Osteoblast (primary cell): ENCODE data around the gene C11orf21. TPM values are rescaled to one million over a fixed set of nuclear protein-coding genes. Genes with fewer than 3 reads are reported as not detected.

Experiments
- DNase-seq: peaks from one replicate; pipeline ENCODE4 v3.0.0; 2011; ENCODE audit warnings: low spot score, mixed read lengths; ENCODE audit not compliant: insufficient read length; ENCODE audit errors: missing footprints
- H2AFZ ChIP-seq: 2 replicates; pipeline ENCODE4 v1.6.0; 2011; ENCODE audit warnings: mild to moderate bottlenecking, low read length
- H3K27ac ChIP-seq: 2 replicates; pipeline ENCODE4 v1.5.1; 2011; ENCODE audit warnings: mild to moderate bottlenecking, low read depth, low read length, moderate library complexity
- H3K27me3 ChIP-seq: 2 replicates; pipeline ENCODE4 v1.6.0; 2012; ENCODE audit warnings: mild to moderate bottlenecking, control low read depth, inconsistent platforms, low read length, moderate library complexity; ENCODE audit not compliant: insufficient read depth
- H3K36me3 ChIP-seq: 2 replicates; pipeline ENCODE4 v1.5.1; 2011; ENCODE audit warnings: mild to moderate bottlenecking, low read length, control low read depth, moderate library complexity; ENCODE audit not compliant: insufficient read depth
- H3K4me1 ChIP-seq: 2 replicates; pipeline ENCODE4 v1.5.1; 2011; ENCODE audit warnings: mild to moderate bottlenecking, low read length, control low read depth, moderate library complexity; ENCODE audit not compliant: insufficient read depth
- H3K4me2 ChIP-seq: 2 replicates; pipeline ENCODE4 v1.6.0; 2011; ENCODE audit warnings: mild to moderate bottlenecking, low read length; ENCODE audit not compliant: insufficient read depth
- H3K4me3 ChIP-seq: fragments of 200-600 bp; sonication (generic); 3 replicates; pipeline ENCODE4 v1.5.1; 2012; ENCODE audit warnings: mild to moderate bottlenecking, low read length, inconsistent platforms; ENCODE audit not compliant: insufficient read depth
- H3K79me2 ChIP-seq: 2 replicates; pipeline ENCODE4 v1.6.0; 2012; ENCODE audit warnings: mild to moderate bottlenecking, low read length, control low read depth, inconsistent platforms; ENCODE audit not compliant: insufficient read depth
- H3K9me3 ChIP-seq: 2 replicates; pipeline ENCODE4 v1.5.1; 2011; ENCODE audit warnings: low read depth, low read length, control low read depth
- H4K20me1 ChIP-seq: 2 replicates; pipeline ENCODE4 v1.6.0; 2012; ENCODE audit warnings: mild to moderate bottlenecking, low read length, control low read depth; ENCODE audit not compliant: insufficient read depth
- CTCF ChIP-seq: IDR thresholded peaks from 2 replicates; pipeline ENCODE4 v1.5.1; 2011; ENCODE audit warnings: mild to moderate bottlenecking, low read depth, low read length, moderate library complexity; ENCODE audit errors: extremely low read depth
- total RNA-seq: library from RNA; depleted of rRNA; stranded (reverse); fragments of >200 nt; gene quantifications from 2 replicates; pipeline ENCODE4 v1.2.3, GENCODE V29; 2012

The C11orf21 gene
- total RNA-seq, 1 donor, result 0.36 TPM

- peaks cover 12% of the 10 kb centered on the region for H3K27me3 ChIP-seq
- H2AFZ ChIP-seq, result no peak overlapping the region
- no peak overlapping the region for H3K4me2 ChIP-seq
- no peaks in the 10 kb centered on the region for H3K36me3 ChIP-seq
- peak; percentile 73 for DNase-seq
- H3K4me3 ChIP-seq, result no peak overlapping the region
- no peak for TF ChIP-seq CTCF
- H3K4me1 ChIP-seq, result no peaks in the 10 kb centered on the region
- H3K79me2 ChIP-seq, result no peaks in the 10 kb centered on the region
- no peak overlapping the region for H3K27ac ChIP-seq
- H4K20me1 ChIP-seq, result no peaks in the 10 kb centered on the region
- H3K9me3 ChIP-seq, result no peaks in the 10 kb centered on the region
These were observed 8.2 kb downstream of the C11orf21 start for GRCh38 chr11:2293531-2293971.

- TF ChIP-seq CTCF, result no peak
- Histone ChIP-seq H3K4me3 (no peak overlapping the region), H3K79me2 (no peaks in the 10 kb centered on the region), H3K36me3 (no peaks in the 10 kb centered on the region), H2AFZ (no peak overlapping the region), H3K9me3 (no peaks in the 10 kb centered on the region), H3K27ac (no peak overlapping the region), H3K27me3 (peaks cover 25% of the 10 kb centered on the region), H4K20me1 (no peaks in the 10 kb centered on the region), H3K4me2 (no peak overlapping the region), H3K4me1 (no peaks in the 10 kb centered on the region)
- DNase-seq, result peak; percentile 78
These were observed 11.3 kb downstream of the C11orf21 start for GRCh38 chr11:2290351-2290841.

- DNase-seq, result no peak
- no peaks in the 10 kb centered on the region for H3K9me3 ChIP-seq
These were observed 11.9 kb downstream of the C11orf21 start for GRCh38 chr11:2289859-2290258.

DNA sequence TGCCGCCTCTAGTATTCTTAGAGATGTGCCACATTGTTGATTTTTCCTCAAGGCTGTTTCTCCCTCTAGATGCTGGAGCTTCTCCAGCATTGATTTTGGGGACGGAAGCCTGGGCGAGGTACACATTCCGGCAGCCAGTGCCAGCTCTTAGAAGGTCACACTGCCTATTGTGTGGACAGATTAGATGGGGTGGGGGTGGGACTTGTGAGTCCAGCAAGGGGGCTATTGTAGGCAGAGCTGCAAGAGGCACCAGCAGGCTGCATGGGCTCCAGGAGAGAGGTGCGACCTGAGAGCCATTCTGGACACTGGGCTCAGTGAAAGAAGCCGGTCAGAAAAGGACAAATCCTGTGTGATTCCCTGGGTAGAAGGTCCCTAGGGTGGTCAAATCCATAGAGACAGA lies 12.4 kb downstream of the C11orf21 start:
- H3K36me3 ChIP-seq, result no peaks in the 10 kb centered on the region
- no peak overlapping the region for H2AFZ ChIP-seq
- DNase-seq, result no peak
- H3K9me3 ChIP-seq, result no peaks in the 10 kb centered on the region
- H3K4me3 ChIP-seq, result no peak overlapping the region
- no peak overlapping the region for H3K27ac ChIP-seq
- no peak for TF ChIP-seq CTCF
- no peaks in the 10 kb centered on the region for H3K4me1 ChIP-seq
- H3K4me2 ChIP-seq, result no peak overlapping the region
- no peaks in the 10 kb centered on the region for H4K20me1 ChIP-seq
- H3K79me2 ChIP-seq, result no peaks in the 10 kb centered on the region
- H3K27me3 ChIP-seq, result peaks cover 28% of the 10 kb centered on the region

More at GRCh38 chr11:2289859-2290258, 11.9 kb downstream of the C11orf21 start:
- no peaks in the 10 kb centered on the region for H4K20me1 ChIP-seq
- TF ChIP-seq CTCF, result no peak
- H3K4me2 ChIP-seq, result no peak overlapping the region
- no peak overlapping the region for H3K27ac ChIP-seq
- H3K36me3 ChIP-seq, result no peaks in the 10 kb centered on the region
- H3K79me2 ChIP-seq, result no peaks in the 10 kb centered on the region
- H3K4me3 ChIP-seq, result no peak overlapping the region
- H3K27me3 ChIP-seq, result peaks cover 25% of the 10 kb centered on the region
- H3K4me1 ChIP-seq, result no peaks in the 10 kb centered on the region
- H2AFZ ChIP-seq, result no peak overlapping the region
